22Rv1 (cell line): ENCODE measurements around the gene MAP4K1.

Source experiments
- CTCF ChIP-seq: fragments of 450-650 bp; IDR thresholded peaks from 2 replicates; pipeline ENCODE4 v1.5.1; 2017; ENCODE audit warnings: mild to moderate bottlenecking
- ZFX ChIP-seq: fragments of 450-650 bp; IDR thresholded peaks from 2 replicates; pipeline ENCODE4 v1.6.1; 2017; ENCODE audit warnings: antibody characterized with exemption, borderline replicate concordance

- TF ChIP-seq CTCF: no peak
- no peak for TF ChIP-seq ZFX
Measured at GRCh38 chr19:38660724-38661123, 43.0 kb upstream of the MAP4K1 start.
